Gastrocnemius medialis (tissue), 4 donors: ENCODE data around the gene MSH2. TPM values are rescaled to one million over a fixed set of nuclear protein-coding genes. Genes with fewer than 3 reads are reported as not detected.
"Not testable (repeated sequence)": the region's sequence is repeated elsewhere in the genome, so short reads cannot be mapped to it uniquely, and the experiment has no call there.

Source experiments
- ATAC-seq, 2 donors: fragments of 150-250 bp; one replicate each; pipeline ENCODE4 v1.9.1; 2016
- DNase-seq, 2 donors: peaks; one replicate each; pipeline ENCODE4 v3.0.0-alpha.2; 2019
- H3K27ac ChIP-seq, 4 donors: fragments of 200-600 bp; sonication (generic); 1 replicate in 1 of 4; 2 replicates in 3 of 4; pipeline ENCODE4 v1.5.1; 2016 to 2018; ENCODE audit warnings: mild to moderate bottlenecking in 2 of 4, moderate library complexity in 1 of 4
- H3K27me3 ChIP-seq, 3 donors: fragments of 200-600 bp; sonication (generic) in 2 of 3; 1 replicate in 1 of 3; 2 replicates in 2 of 3; pipeline versions ENCODE4 v1.5.1 to v1.6.0; 2016 to 2019; ENCODE audit warnings: mild to moderate bottlenecking in 1 of 3, moderate library complexity in 1 of 3
- H3K36me3 ChIP-seq, 2 donors: fragments of 200-600 bp; sonication (generic) in 1 of 2; one replicate each; pipeline ENCODE4 v1.5.1; 2017 to 2018
- H3K4me1 ChIP-seq, 2 donors: fragments of 200-600 bp; sonication (generic) in 1 of 2; one replicate each; pipeline ENCODE4 v1.5.1; 2016 to 2017; ENCODE audit warnings: mild to moderate bottlenecking in 2 of 2
- H3K4me3 ChIP-seq, 4 donors: fragments of 200-600 bp; sonication (generic) in 3 of 4; 1 replicate in 1 of 4; 2 replicates in 3 of 4; pipeline ENCODE4 v1.5.1; 2016 to 2019; ENCODE audit warnings: mild to moderate bottlenecking in 2 of 4
- H3K9me3 ChIP-seq, 3 donors: fragments of 200-600 bp; sonication (generic) in 2 of 3; 1 replicate in 1 of 3; 2 replicates in 2 of 3; pipeline ENCODE4 v1.5.1; 2016 to 2019
- CTCF ChIP-seq, 5 experiments: fragments of 450-650 bp in 3 of 5; fragments of 200-600 bp in 2 of 5; sonication (generic) in 2 of 5; IDR thresholded peaks in 4 of 5; conservative IDR thresholded peaks in 1 of 5; 1 replicate in 4 of 5; 2 replicates in 1 of 5; pipeline ENCODE4 v1.5.1; 2016 to 2019; ENCODE audit warnings: antibody characterized with exemption in 5 of 5, mild to moderate bottlenecking in 3 of 5, moderate library complexity in 3 of 5
- POLR2A ChIP-seq, 2 donors: fragments of 450-650 bp; IDR thresholded peaks; one replicate each; pipeline ENCODE4 v1.6.1; 2017; ENCODE audit warnings: antibody characterized with exemption in 2 of 2, mild to moderate bottlenecking in 2 of 2, moderate library complexity in 2 of 2
- in situ Hi-C, 4 donors: fragments of 200-750 bp; cut with MboI; loops; one replicate each; pipeline versions ENCODE4 v1.15.0 to v1.8.0; 2017; ENCODE audit warnings: low sequenced_read_pairs in 4 of 4
- intact Hi-C: fragments of 100-400 bp; cut with DNase I; formaldehyde crosslinking; loops from one replicate; pipeline ENCODE4 v1.15.1; 2023; ENCODE audit warnings: low total_unique reads
- total RNA-seq, 4 donors: library from RNA; depleted of rRNA; stranded (reverse); fragments of >200 nt; gene quantifications; one replicate each; pipeline versions ENCODE4 v1.1.0 to v1.2.3, GENCODE V29; 2016

MSH2 gene
- total RNA-seq, 4 donors from 2014 or later = 3.5 to 6.4 (median 4.8) TPM

- ATAC-seq (peak; percentile 56 to 75), DNase-seq (no peak)
- Histone ChIP-seq H3K36me3 (no peaks in the 10 kb centered on the region), H3K9me3 (no peaks in the 10 kb centered on the region), H3K4me1 (no peaks in the 10 kb centered on the region), H3K4me3 (no peak overlapping the region), H3K27me3 (no peaks in the 10 kb centered on the region), H3K27ac (no peak overlapping the region)
- intact Hi-C loops (loop anchor here (2.0 to 5.0 kb wide), 2 partner anchors 332 to 670 kb away; no protein-coding TSS in a partner anchor), in situ Hi-C loops (loop anchor here in 2 of 4 donors (5.0 kb wide), 2 partner anchors 325 to 330 kb away; no protein-coding TSS in a partner anchor)
- TF ChIP-seq CTCF (IDR thresholded peaks at IDR 0.05 in 4 of 5, conservative IDR thresholded peaks at IDR 0.05 in 1 of 5) = peak in 2 of 5 experiments; percentile 29 to 58
- no peak for TF ChIP-seq POLR2A (IDR thresholded peaks at IDR 0.05)
Measured at GRCh38 chr2:47437287-47437686, 34.3 kb downstream of the MSH2 start.

- Histone ChIP-seq H3K4me1 (no peaks in the 10 kb centered on the region), H3K27me3 (no peaks in the 10 kb centered on the region), H3K27ac (no peak overlapping the region), H3K4me3 (no peak overlapping the region), H3K9me3 (no peaks in the 10 kb centered on the region), H3K36me3 (no peaks in the 10 kb centered on the region)
- TF ChIP-seq CTCF (IDR thresholded peaks at IDR 0.05 in 4 of 5, conservative IDR thresholded peaks at IDR 0.05 in 1 of 5) (no peak), POLR2A (IDR thresholded peaks at IDR 0.05) (no peak)
- intact Hi-C loops = loop anchor here (5.0 kb wide), 1 partner anchor 669 kb away; no protein-coding TSS in a partner anchor
- no peak for ATAC-seq
- in situ Hi-C loops = loop anchor here in 2 of 4 donors (5.0 kb wide), 2 partner anchors 324 to 329 kb away; no protein-coding TSS in a partner anchor
- no peak for DNase-seq
Measured at GRCh38 chr2:47438106-47438505, 35.1 kb downstream of the MSH2 start.

- Histone ChIP-seq H3K4me3 (no peak overlapping the region), H3K9me3 (no peaks in the 10 kb centered on the region), H3K27ac (no peak overlapping the region), H3K4me1 (no peaks in the 10 kb centered on the region), H3K36me3 (no peaks in the 10 kb centered on the region), H3K27me3 (no peaks in the 10 kb centered on the region)
- ATAC-seq = no peak
- intact Hi-C loops (loop anchor here (5.0 kb wide), 1 partner anchor 669 kb away; no protein-coding TSS in a partner anchor), in situ Hi-C loops (loop anchor here in 2 of 4 donors (5.0 kb wide), 2 partner anchors 324 to 329 kb away; no protein-coding TSS in a partner anchor)
- no peak for DNase-seq
- no peak for TF ChIP-seq CTCF (IDR thresholded peaks at IDR 0.05 in 4 of 5, conservative IDR thresholded peaks at IDR 0.05 in 1 of 5)
- no peak for TF ChIP-seq POLR2A (IDR thresholded peaks at IDR 0.05)
Measured at GRCh38 chr2:47438783-47439182, 35.8 kb downstream of the MSH2 start.

- intact Hi-C loops (no loop called here), in situ Hi-C loops (no loop called here)
- DNase-seq = no peak
- no peak for ATAC-seq
- Histone ChIP-seq H3K27ac (no peak overlapping the region), H3K27me3 (no peaks in the 10 kb centered on the region), H3K4me3 (no peak overlapping the region), H3K36me3 (no peaks in the 10 kb centered on the region), H3K9me3 (no peaks in the 10 kb centered on the region), H3K4me1 (no peaks in the 10 kb centered on the region)
- no peak for TF ChIP-seq POLR2A (IDR thresholded peaks at IDR 0.05)
Measured at GRCh38 chr2:47451790-47452189, 48.8 kb downstream of the MSH2 start.

- H3K4me3 ChIP-seq = no peak overlapping the region
- intact Hi-C loops (no loop called here), in situ Hi-C loops (no loop called here)
Measured at GRCh38 chr2:47452761-47453160, 49.8 kb downstream of the MSH2 start.

GRCh38 chr2:47454818-47455217 is 51.9 kb downstream of the MSH2 start:
- H3K36me3 ChIP-seq, DNase-seq, H3K4me3 ChIP-seq, H3K4me1 ChIP-seq, intact Hi-C loops, H3K27ac ChIP-seq, H3K27me3 ChIP-seq, ATAC-seq, in situ Hi-C loops, H3K9me3 ChIP-seq: not testable (repeated sequence)

More at GRCh38 chr2:47452761-47453160, 49.8 kb downstream of the MSH2 start:
- H3K4me1 ChIP-seq = no peaks in the 10 kb centered on the region
- H3K27ac ChIP-seq = no peak overlapping the region
- DNase-seq (no peak), ATAC-seq (no peak)
- no peaks in the 10 kb centered on the region for H3K9me3 ChIP-seq
- no peaks in the 10 kb centered on the region for H3K36me3 ChIP-seq
- TF ChIP-seq POLR2A (IDR thresholded peaks at IDR 0.05) = no peak
- no peak for TF ChIP-seq CTCF (IDR thresholded peaks at IDR 0.05 in 4 of 5, conservative IDR thresholded peaks at IDR 0.05 in 1 of 5)
- no peaks in the 10 kb centered on the region for H3K27me3 ChIP-seq
